Measurements from ENCODE around the gene NCOR1. TPM values are rescaled to one million over a fixed set of nuclear protein-coding genes. Genes with fewer than 3 reads are reported as not detected.

Gene NCOR1
- total RNA-seq, 1 donor from 2014 or later = 165 TPM

DNA sequence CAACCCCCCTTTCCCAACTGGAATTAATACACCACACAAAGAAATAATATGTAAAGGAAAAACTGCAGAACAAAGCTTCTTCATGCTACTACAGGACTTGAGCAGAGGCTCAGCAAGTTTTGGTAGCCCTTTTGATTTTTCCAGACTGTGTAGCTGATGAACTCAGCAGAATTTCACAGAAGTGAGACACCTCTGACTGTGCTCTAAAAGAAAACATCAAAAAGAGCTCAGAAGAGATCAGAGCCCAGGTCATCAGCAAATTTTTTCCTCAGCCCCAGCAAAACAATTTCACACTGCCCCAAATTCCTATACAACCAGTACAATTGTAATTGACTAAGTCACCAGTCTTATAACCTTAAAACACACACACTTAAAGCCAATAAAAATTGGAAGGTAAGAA, 177.7 kb downstream of the NCOR1 start:
- Mint-ChIP-seq H3K4me3 (ENCODE audit: low read depth) (no peak overlapping the region), H3K27ac (peak overlapping the region; percentile 30), H3K36me3 (ENCODE audit: insufficient read depth) (peaks cover 42% of the 10 kb centered on the region), H3K4me1 (ENCODE audit: low read depth) (no peaks in the 10 kb centered on the region), H3K27me3 (no peaks in the 10 kb centered on the region), H3K9me3 (ENCODE audit: low read depth) (no peaks in the 10 kb centered on the region)
- DNase-seq (ENCODE audit: low spot score, unreplicated experiment) = no peak
- TF ChIP-seq, protein P1, sequence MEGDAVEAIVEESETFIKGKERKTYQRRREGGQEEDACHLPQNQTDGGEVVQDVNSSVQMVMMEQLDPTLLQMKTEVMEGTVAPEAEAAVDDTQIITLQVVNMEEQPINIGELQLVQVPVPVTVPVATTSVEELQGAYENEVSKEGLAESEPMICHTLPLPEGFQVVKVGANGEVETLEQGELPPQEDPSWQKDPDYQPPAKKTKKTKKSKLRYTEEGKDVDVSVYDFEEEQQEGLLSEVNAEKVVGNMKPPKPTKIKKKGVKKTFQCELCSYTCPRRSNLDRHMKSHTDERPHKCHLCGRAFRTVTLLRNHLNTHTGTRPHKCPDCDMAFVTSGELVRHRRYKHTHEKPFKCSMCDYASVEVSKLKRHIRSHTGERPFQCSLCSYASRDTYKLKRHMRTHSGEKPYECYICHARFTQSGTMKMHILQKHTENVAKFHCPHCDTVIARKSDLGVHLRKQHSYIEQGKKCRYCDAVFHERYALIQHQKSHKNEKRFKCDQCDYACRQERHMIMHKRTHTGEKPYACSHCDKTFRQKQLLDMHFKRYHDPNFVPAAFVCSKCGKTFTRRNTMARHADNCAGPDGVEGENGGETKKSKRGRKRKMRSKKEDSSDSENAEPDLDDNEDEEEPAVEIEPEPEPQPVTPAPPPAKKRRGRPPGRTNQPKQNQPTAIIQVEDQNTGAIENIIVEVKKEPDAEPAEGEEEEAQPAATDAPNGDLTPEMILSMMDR (IDR thresholded peaks at IDR 0.05; ENCODE audit: unreplicated experiment) = no peak

DNA sequence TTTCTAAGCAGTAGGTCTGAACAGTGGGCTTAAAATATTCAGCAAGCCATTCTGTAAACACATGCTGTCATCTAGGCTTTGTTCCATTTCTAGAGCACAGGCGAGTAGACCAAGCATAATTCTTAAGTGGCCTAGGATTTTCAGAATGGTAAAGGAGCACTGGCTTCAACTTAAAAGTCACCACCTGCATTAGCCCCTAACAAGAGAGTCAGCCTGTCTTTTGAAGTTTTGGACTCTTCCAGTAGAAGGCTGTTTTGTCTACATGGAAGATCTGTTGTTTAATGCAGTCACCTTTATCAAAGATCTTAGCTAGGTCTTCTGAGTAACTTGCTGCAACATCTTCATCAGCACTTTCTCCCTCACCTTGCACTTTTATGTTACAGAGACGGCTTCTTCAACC, 179.1 kb downstream of the NCOR1 start:
- no peaks in the 10 kb centered on the region for H3K27me3 Mint-ChIP-seq
- TF ChIP-seq, protein P1 (IDR thresholded peaks at IDR 0.05; ENCODE audit: unreplicated experiment) = no peak
- H3K4me1 Mint-ChIP-seq (ENCODE audit: low read depth) = no peaks in the 10 kb centered on the region
- H3K27ac Mint-ChIP-seq = no peak overlapping the region
- peaks cover 44% of the 10 kb centered on the region for H3K36me3 Mint-ChIP-seq (ENCODE audit: insufficient read depth)
- DNase-seq (ENCODE audit: low spot score, unreplicated experiment) = no peak
- H3K9me3 Mint-ChIP-seq (ENCODE audit: low read depth) = no peaks in the 10 kb centered on the region
- H3K4me3 Mint-ChIP-seq (ENCODE audit: low read depth) = no peak overlapping the region

DNA sequence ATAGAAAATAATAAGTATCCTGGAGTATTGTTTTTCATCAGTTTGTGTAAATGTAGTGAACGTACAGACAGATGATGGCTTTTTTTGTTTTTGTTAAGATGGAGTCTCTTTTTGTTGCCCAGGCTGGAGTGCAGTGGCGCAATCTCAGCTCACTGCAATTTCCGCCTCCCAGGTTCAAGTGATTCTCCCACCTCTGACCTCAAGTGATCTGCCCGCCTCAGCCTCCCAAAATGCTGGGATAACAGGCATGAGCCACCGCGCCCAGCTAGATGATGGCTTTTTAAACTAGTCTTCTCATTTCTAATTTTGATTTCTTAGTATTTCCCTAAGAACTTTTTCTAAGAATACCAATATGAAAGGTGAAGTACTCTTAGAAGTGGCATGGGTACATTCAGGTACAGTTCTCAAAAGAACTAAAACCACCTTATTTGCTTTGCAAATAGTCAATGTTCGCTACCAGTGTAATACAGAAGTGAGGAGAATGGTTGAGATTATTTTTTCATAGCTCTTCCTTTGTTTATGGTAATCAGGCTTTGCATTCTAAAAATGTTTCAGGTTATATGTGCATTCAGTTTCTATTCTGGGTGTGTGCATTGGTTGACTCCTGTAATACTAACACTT, 181.5 kb downstream of the NCOR1 start:
- Mint-ChIP-seq H3K27ac (peak overlapping the region; percentile 57), H3K9me3 (ENCODE audit: low read depth) (no peaks in the 10 kb centered on the region), H3K27me3 (no peaks in the 10 kb centered on the region), H3K36me3 (ENCODE audit: insufficient read depth) (peaks cover 44% of the 10 kb centered on the region), H3K4me3 (ENCODE audit: low read depth) (no peak overlapping the region), H3K4me1 (ENCODE audit: low read depth) (no peaks in the 10 kb centered on the region)
- TF ChIP-seq, protein P1 (IDR thresholded peaks at IDR 0.05; ENCODE audit: unreplicated experiment) = no peak
- DNase-seq (ENCODE audit: low spot score, unreplicated experiment) = no peak

DNA sequence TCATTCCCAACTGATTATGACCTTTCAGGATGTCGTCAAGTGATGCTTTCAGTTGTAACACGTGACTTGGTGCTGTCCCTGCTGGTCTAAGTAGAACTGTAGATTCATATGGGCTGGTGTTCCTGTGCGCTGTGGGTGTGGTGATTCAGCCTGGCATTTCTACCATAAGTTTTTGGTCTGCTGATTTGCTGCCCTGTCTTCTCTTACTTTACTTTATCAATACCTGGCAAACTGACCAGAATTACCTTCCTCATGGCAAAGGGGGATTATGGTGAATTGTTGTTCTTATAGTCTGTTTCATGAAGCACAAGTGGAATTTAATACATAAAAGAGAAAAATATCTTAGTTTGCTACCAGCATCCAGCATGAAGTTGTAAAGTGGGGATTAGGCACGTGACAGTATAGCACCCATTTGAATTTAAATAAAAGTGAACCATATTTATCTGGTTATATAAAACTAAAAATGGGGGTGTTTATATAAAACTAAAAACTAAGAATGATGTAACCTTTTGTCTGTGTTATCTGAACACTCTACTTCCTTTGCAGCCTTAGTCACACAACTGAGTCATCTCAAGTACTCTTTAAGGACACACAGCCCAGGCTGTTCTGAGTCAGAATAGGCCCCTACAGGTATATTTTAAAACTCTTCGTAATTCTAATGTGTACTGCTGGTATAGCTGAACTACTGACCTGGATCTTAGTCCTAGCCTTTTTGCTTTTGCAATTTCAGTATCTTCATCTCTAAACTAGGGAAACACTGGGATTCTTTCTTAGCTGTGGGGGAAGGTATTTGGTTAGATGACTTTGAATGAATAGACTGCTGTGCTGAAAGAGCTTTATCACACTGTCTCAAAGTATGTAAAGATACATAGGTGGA, 187.4 kb downstream of the NCOR1 start:
- DNase-seq (ENCODE audit: low spot score, unreplicated experiment) = no peak
- TF ChIP-seq, protein P1 (IDR thresholded peaks at IDR 0.05; ENCODE audit: unreplicated experiment) = no peak
- H3K4me3 Mint-ChIP-seq (ENCODE audit: low read depth) = no peak overlapping the region
- H3K4me1 Mint-ChIP-seq (ENCODE audit: low read depth) = peaks cover 8% of the 10 kb centered on the region
- peak overlapping the region; percentile 83 for H3K27ac Mint-ChIP-seq
- H3K27me3 Mint-ChIP-seq = no peaks in the 10 kb centered on the region
- no peaks in the 10 kb centered on the region for H3K9me3 Mint-ChIP-seq (ENCODE audit: low read depth)
- H3K36me3 Mint-ChIP-seq (ENCODE audit: insufficient read depth) = peaks cover 46% of the 10 kb centered on the region

DNA sequence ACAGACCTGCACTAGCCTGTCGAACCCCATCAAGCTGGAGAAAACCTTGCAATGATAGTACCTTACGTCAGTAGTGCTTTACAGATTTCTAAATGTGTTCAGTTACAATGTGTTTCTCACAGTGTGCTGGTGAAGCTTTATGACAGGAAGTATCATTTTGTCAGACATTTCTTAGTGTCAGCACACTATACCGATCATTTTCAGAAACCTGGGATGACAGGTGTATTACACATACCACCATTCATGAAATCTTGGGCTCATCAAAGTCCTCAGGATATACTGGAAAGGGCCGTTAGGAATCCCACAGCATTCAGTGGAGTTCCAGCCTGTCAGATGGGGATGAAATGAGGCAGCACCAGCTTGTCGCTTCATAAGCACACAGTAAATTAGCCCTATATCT, 188.4 kb downstream of the NCOR1 start:
- Mint-ChIP-seq H3K27me3 (no peaks in the 10 kb centered on the region), H3K27ac (peak overlapping the region; percentile 50), H3K36me3 (ENCODE audit: insufficient read depth) (peaks cover 40% of the 10 kb centered on the region), H3K4me1 (ENCODE audit: low read depth) (peaks cover 8% of the 10 kb centered on the region), H3K4me3 (ENCODE audit: low read depth) (no peak overlapping the region), H3K9me3 (ENCODE audit: low read depth) (no peaks in the 10 kb centered on the region)
- DNase-seq (ENCODE audit: low spot score, unreplicated experiment) = no peak
- TF ChIP-seq, protein P1 (IDR thresholded peaks at IDR 0.05; ENCODE audit: unreplicated experiment) = no peak
